DLD1 (cell line): ENCODE data around the gene CDH4.

Experiments used
- in situ Hi-C: cut with HindIII; loops from 2 replicates; pipeline ENCODE4 v1.10.0; 2017; ENCODE audit warnings: low sequenced_read_pairs

The CDH4 gene

GRCh38 chr20:61861054-61861841 lies 609.2 kb downstream of the CDH4 start:
- in situ Hi-C loops = no loop called here

GRCh38 chr20:61861858-61862257 lies 609.8 kb downstream of the CDH4 start:
- in situ Hi-C loops = no loop called here

GRCh38 chr20:61862881-61863280 lies 610.8 kb downstream of the CDH4 start:
- in situ Hi-C loops = no loop called here

GRCh38 chr20:61864481-61864880 lies 612.4 kb downstream of the CDH4 start:
- in situ Hi-C loops = no loop called here

- in situ Hi-C loops = no loop called here
Measured at GRCh38 chr20:61865353-61865752, 613.3 kb downstream of the CDH4 start.

- in situ Hi-C loops = no loop called here
Measured at GRCh38 chr20:61866165-61866564, 614.1 kb downstream of the CDH4 start.

- in situ Hi-C loops = no loop called here
Measured at GRCh38 chr20:61868006-61868405, 615.9 kb downstream of the CDH4 start.

- in situ Hi-C loops = no loop called here
Measured at GRCh38 chr20:61868466-61869090, 616.5 kb downstream of the CDH4 start.

GRCh38 chr20:61869750-61870507 lies 617.9 kb downstream of the CDH4 start:
- in situ Hi-C loops = no loop called here

- in situ Hi-C loops = no loop called here
Measured at GRCh38 chr20:61871160-61871559, 619.1 kb downstream of the CDH4 start.

- in situ Hi-C loops = no loop called here
Measured at GRCh38 chr20:61871913-61872312, 619.9 kb downstream of the CDH4 start.

GRCh38 chr20:61872371-61872900 lies 620.4 kb downstream of the CDH4 start:
- in situ Hi-C loops = no loop called here

- in situ Hi-C loops = no loop called here
Measured at GRCh38 chr20:61873651-61874420, 621.8 kb downstream of the CDH4 start.

GRCh38 chr20:61874421-61875068 lies 622.5 kb downstream of the CDH4 start:
- in situ Hi-C loops = no loop called here

- in situ Hi-C loops = no loop called here
Measured at GRCh38 chr20:61875221-61875885, 623.3 kb downstream of the CDH4 start.

GRCh38 chr20:61875996-61876395 lies 623.9 kb downstream of the CDH4 start:
- in situ Hi-C loops = no loop called here

- in situ Hi-C loops = no loop called here
Measured at GRCh38 chr20:61876952-61877728, 625.1 kb downstream of the CDH4 start.

- in situ Hi-C loops = no loop called here
Measured at GRCh38 chr20:61877776-61878477, 625.9 kb downstream of the CDH4 start.
